ENCODE results near the gene IL32.

DNA sequence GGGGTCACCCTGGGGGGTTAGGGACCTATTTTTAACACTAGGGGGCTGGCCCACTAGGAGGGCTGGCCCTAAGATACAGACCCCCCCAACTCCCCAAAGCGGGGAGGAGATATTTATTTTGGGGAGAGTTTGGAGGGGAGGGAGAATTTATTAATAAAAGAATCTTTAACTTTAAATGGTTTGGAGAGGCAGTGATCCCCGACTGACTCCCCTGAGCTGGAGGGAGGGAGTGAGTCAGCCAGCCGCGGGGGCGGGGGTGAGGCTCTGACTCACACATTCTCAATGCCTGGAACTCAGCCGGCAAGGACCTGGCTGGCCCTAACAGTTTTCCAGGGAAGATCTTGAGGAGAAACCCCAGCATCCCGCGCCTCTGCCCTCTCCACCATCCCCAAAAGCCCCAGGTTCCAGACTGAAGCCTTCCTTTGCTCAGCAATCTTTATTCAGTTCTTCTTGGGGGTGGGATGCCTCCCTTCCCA, 43.2 kb upstream of the IL32 start:
- TF ChIP-seq ZBTB1 (tag by site-specific recombination; IDR thresholded peaks at IDR 0.05) (no peak), ZNF324 (tag by site-specific recombination; IDR thresholded peaks at IDR 0.05) (no peak), OVOL3 (tag by site-specific recombination; IDR thresholded peaks at IDR 0.05) (no peak), TCF7L2 (IDR thresholded peaks at IDR 0.05; ENCODE audit: borderline replicate concordance, low read depth, low read length) (no peak)
- TF ChIP-seq, protein P1, sequence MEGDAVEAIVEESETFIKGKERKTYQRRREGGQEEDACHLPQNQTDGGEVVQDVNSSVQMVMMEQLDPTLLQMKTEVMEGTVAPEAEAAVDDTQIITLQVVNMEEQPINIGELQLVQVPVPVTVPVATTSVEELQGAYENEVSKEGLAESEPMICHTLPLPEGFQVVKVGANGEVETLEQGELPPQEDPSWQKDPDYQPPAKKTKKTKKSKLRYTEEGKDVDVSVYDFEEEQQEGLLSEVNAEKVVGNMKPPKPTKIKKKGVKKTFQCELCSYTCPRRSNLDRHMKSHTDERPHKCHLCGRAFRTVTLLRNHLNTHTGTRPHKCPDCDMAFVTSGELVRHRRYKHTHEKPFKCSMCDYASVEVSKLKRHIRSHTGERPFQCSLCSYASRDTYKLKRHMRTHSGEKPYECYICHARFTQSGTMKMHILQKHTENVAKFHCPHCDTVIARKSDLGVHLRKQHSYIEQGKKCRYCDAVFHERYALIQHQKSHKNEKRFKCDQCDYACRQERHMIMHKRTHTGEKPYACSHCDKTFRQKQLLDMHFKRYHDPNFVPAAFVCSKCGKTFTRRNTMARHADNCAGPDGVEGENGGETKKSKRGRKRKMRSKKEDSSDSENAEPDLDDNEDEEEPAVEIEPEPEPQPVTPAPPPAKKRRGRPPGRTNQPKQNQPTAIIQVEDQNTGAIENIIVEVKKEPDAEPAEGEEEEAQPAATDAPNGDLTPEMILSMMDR (tag by site-specific recombination; IDR thresholded peaks at IDR 0.05) = no peak
- TF ChIP-seq, protein P2, sequence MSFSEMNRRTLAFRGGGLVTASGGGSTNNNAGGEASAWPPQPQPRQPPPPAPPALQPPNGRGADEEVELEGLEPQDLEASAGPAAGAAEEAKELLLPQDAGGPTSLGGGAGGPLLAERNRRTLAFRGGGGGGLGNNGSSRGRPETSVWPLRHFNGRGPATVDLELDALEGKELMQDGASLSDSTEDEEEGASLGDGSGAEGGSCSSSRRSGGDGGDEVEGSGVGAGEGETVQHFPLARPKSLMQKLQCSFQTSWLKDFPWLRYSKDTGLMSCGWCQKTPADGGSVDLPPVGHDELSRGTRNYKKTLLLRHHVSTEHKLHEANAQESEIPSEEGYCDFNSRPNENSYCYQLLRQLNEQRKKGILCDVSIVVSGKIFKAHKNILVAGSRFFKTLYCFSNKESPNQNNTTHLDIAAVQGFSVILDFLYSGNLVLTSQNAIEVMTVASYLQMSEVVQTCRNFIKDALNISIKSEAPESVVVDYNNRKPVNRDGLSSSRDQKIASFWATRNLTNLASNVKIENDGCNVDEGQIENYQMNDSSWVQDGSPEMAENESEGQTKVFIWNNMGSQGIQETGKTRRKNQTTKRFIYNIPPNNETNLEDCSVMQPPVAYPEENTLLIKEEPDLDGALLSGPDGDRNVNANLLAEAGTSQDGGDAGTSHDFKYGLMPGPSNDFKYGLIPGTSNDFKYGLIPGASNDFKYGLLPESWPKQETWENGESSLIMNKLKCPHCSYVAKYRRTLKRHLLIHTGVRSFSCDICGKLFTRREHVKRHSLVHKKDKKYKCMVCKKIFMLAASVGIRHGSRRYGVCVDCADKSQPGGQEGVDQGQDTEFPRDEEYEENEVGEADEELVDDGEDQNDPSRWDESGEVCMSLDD (tag by site-specific recombination; IDR thresholded peaks at IDR 0.05) = no peak
- TF ChIP-seq, protein P3, sequence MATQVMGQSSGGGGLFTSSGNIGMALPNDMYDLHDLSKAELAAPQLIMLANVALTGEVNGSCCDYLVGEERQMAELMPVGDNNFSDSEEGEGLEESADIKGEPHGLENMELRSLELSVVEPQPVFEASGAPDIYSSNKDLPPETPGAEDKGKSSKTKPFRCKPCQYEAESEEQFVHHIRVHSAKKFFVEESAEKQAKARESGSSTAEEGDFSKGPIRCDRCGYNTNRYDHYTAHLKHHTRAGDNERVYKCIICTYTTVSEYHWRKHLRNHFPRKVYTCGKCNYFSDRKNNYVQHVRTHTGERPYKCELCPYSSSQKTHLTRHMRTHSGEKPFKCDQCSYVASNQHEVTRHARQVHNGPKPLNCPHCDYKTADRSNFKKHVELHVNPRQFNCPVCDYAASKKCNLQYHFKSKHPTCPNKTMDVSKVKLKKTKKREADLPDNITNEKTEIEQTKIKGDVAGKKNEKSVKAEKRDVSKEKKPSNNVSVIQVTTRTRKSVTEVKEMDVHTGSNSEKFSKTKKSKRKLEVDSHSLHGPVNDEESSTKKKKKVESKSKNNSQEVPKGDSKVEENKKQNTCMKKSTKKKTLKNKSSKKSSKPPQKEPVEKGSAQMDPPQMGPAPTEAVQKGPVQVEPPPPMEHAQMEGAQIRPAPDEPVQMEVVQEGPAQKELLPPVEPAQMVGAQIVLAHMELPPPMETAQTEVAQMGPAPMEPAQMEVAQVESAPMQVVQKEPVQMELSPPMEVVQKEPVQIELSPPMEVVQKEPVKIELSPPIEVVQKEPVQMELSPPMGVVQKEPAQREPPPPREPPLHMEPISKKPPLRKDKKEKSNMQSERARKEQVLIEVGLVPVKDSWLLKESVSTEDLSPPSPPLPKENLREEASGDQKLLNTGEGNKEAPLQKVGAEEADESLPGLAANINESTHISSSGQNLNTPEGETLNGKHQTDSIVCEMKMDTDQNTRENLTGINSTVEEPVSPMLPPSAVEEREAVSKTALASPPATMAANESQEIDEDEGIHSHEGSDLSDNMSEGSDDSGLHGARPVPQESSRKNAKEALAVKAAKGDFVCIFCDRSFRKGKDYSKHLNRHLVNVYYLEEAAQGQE (tag by site-specific recombination; IDR thresholded peaks at IDR 0.05) = no peak

Measured in HEK293 (cell line).